Osteocyte (in vitro differentiated cells): ENCODE measurements around the gene LYZL6. TPM values are rescaled to one million over a fixed set of nuclear protein-coding genes. Genes with fewer than 3 reads are reported as not detected.

Experiments used
- DNase-seq: peaks from one replicate; pipeline ENCODE4 v3.0.0; 2021; ENCODE audit warnings: mixed read lengths; ENCODE audit not compliant: unreplicated experiment; ENCODE audit errors: extremely low spot score
- H3K27ac Mint-ChIP-seq: one replicate; pipeline ENCODE4 v1.8.0; 2021; ENCODE audit warnings: mild to moderate bottlenecking, mixed read lengths; ENCODE audit not compliant: unreplicated experiment
- H3K27me3 Mint-ChIP-seq: one replicate; pipeline ENCODE4 v1.8.0; 2021; ENCODE audit warnings: mixed read lengths; ENCODE audit not compliant: unreplicated experiment
- H3K36me3 Mint-ChIP-seq: one replicate; pipeline ENCODE4 v1.8.0; 2021; ENCODE audit warnings: mixed read lengths; ENCODE audit not compliant: unreplicated experiment
- H3K4me1 Mint-ChIP-seq: one replicate; pipeline ENCODE4 v1.8.0; 2021; ENCODE audit warnings: mixed read lengths; ENCODE audit not compliant: unreplicated experiment
- H3K4me3 Mint-ChIP-seq: one replicate; pipeline ENCODE4 v1.8.0; 2021; ENCODE audit warnings: mild to moderate bottlenecking, moderate library complexity, mixed read lengths; ENCODE audit not compliant: unreplicated experiment
- H3K9me3 Mint-ChIP-seq: one replicate; pipeline ENCODE4 v1.8.0; 2021; ENCODE audit warnings: mixed read lengths; ENCODE audit not compliant: unreplicated experiment
- CTCF ChIP-seq: fragments of 200-600 bp; sonication (generic); IDR thresholded peaks from 2 replicates; pipeline ENCODE4 v1.5.0; 2021; ENCODE audit warnings: antibody characterized with exemption, mild to moderate bottlenecking, moderate library complexity
- total RNA-seq: library from RNA; stranded (reverse); gene quantifications from 2 replicates; pipeline ENCODE4 v1.2.1, GENCODE V29; 2021

Gene LYZL6
- total RNA-seq, 1 donor from 2014 or later: not detected

GRCh38 chr17:35891269-35891668 lies 52.2 kb downstream of the LYZL6 start:
- Mint-ChIP-seq H3K36me3 (no peaks in the 10 kb centered on the region), H3K27ac (no peak overlapping the region), H3K27me3 (no peaks in the 10 kb centered on the region), H3K4me1 (peaks cover 25% of the 10 kb centered on the region), H3K9me3 (no peaks in the 10 kb centered on the region), H3K4me3 (no peak overlapping the region)
- TF ChIP-seq CTCF: no peak
- DNase-seq: no peak

- H3K36me3 Mint-ChIP-seq: no peaks in the 10 kb centered on the region
- no peak overlapping the region for H3K27ac Mint-ChIP-seq
- H3K9me3 Mint-ChIP-seq: no peaks in the 10 kb centered on the region
- H3K27me3 Mint-ChIP-seq: no peaks in the 10 kb centered on the region
- TF ChIP-seq CTCF: no peak
- no peak for DNase-seq
- no peak overlapping the region for H3K4me3 Mint-ChIP-seq
- peaks cover 25% of the 10 kb centered on the region for H3K4me1 Mint-ChIP-seq
These were observed 52.7 kb downstream of the LYZL6 start for GRCh38 chr17:35890774-35891155.

- Mint-ChIP-seq H3K27me3 (no peaks in the 10 kb centered on the region), H3K4me3 (no peak overlapping the region), H3K27ac (peak overlapping the region; percentile 77)
These were observed 53.4 kb downstream of the LYZL6 start for GRCh38 chr17:35889818-35890773.

GRCh38 chr17:35889241-35889640 lies 54.3 kb downstream of the LYZL6 start:
- H3K4me3 Mint-ChIP-seq: no peak overlapping the region
- H3K9me3 Mint-ChIP-seq: no peaks in the 10 kb centered on the region
- peaks cover 25% of the 10 kb centered on the region for H3K4me1 Mint-ChIP-seq

More at GRCh38 chr17:35889818-35890773, 53.4 kb downstream of the LYZL6 start:
- Mint-ChIP-seq H3K4me1 (peaks cover 25% of the 10 kb centered on the region), H3K36me3 (no peaks in the 10 kb centered on the region), H3K9me3 (no peaks in the 10 kb centered on the region)
- DNase-seq: no peak
- no peak for TF ChIP-seq CTCF

More at GRCh38 chr17:35889241-35889640, 54.3 kb downstream of the LYZL6 start:
- DNase-seq: no peak
- no peak for TF ChIP-seq CTCF
- no peaks in the 10 kb centered on the region for H3K36me3 Mint-ChIP-seq
- no peak overlapping the region for H3K27ac Mint-ChIP-seq
- no peaks in the 10 kb centered on the region for H3K27me3 Mint-ChIP-seq

Other genes starting within 250 kb of the LYZL6 start
- gene RASL10B, start 212.1 kb downstream of the LYZL6 start, total RNA-seq: 15.6 and 16.2 TPM in 2 replicates
- gene GAS2L2, start 190.5 kb downstream of the LYZL6 start, total RNA-seq: not detected in 2 replicates
- gene C17orf50, start 182.8 kb downstream of the LYZL6 start, total RNA-seq: not detected in 2 replicates
- gene MMP28, start 148.1 kb downstream of the LYZL6 start, total RNA-seq: 0.73 and 0.75 TPM in 2 replicates
- gene TAF15, start 134.2 kb downstream of the LYZL6 start, total RNA-seq: 157 and 170 TPM in 2 replicates
- not detected in 2 replicates for gene HEATR9, start 74.8 kb downstream of the LYZL6 start, total RNA-seq
- gene CCL5, start 63.4 kb downstream of the LYZL6 start, total RNA-seq: not detected in 2 replicates
- 0.35 TPM in 1 of 2 replicates, not detected in the other for gene RDM1, start 12.9 kb downstream of the LYZL6 start, total RNA-seq
- not detected in 2 replicates for gene CCL16, start 37.8 kb upstream of the LYZL6 start, total RNA-seq
- not detected in 2 replicates for gene CCL14, start 43.0 kb upstream of the LYZL6 start, total RNA-seq
- not detected in 2 replicates for gene CCL15, start 57.8 kb upstream of the LYZL6 start, total RNA-seq
- not detected in 2 replicates for gene CCL23, start 74.3 kb upstream of the LYZL6 start, total RNA-seq
- gene CCL18, start 120.6 kb upstream of the LYZL6 start, total RNA-seq: not detected in 2 replicates
- not detected in 2 replicates for gene CCL3, start 146.4 kb upstream of the LYZL6 start, total RNA-seq
- gene CCL4, start 160.1 kb upstream of the LYZL6 start, total RNA-seq: not detected in 2 replicates
- 11.7 and 12.6 TPM in 2 replicates for gene TBC1D3B, start 232.9 kb upstream of the LYZL6 start, total RNA-seq